Measurements from ENCODE around the gene GDF15. TPM values are rescaled to one million over a fixed set of nuclear protein-coding genes. Genes with fewer than 3 reads are reported as not detected.
A peak's percentile ranks its signal among the peaks of the same experiment; 100 is the strongest.
"Not testable (repeated sequence)": the region's sequence is repeated elsewhere in the genome, so short reads cannot be mapped to it uniquely, and the experiment has no call there.

Gene GDF15
- polyA plus RNA-seq, 2 of the 4 experiments (the other 2 are of a cell fraction) = 56.9 to 78.5 TPM

DNA sequence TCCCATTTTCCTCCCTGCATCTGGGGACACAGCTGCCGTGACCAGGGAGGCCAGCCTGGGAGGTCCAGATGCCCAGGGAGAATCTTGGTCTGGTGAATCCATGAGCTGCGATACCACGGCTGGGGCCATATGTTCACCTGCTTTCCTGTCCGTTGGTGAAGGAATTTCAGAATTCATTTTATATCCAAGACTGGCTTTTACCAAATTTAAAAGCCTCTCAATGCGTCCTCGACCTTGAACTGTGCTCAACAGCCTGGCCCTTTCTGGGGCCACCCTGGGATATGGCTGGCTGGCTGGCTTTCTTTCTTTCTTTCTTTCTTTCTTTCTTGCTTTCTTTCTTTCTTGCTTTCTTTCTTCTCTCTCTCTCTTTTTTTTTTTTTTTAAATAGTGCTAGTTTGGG lies 22.2 kb upstream of the GDF15 start:
- FAIRE-seq (no peak), DNase-seq (ENCODE audit: low read depth in 1 of 2, low spot score in 1 of 2) (no peak), ATAC-seq (no peak)
- ChIA-PET POLR2A (interaction anchor here (1.7 to 4.0 kb wide), 2 partner anchors 23 to 27 kb away, joined by 6 to 36 read pairs; partner anchors contain the start of gene GDF15), CTCF (interaction anchor here (1.3 to 8.1 kb wide), 2 partner anchors 15 to 47 kb away, joined by 3 to 66 read pairs; no protein-coding TSS in a partner anchor)
- peak overlapping the region; percentile 64; the same call in 1 of the 3 replicates for H3K4me2 ChIP-seq
- WGBS (ENCODE audit: missing lambda C conversion rate) = 89% methylated on average over 6 of the region's 6 CpGs
- peaks cover 34% of the 10 kb centered on the region for H3K4me1 ChIP-seq
- H3K27ac ChIP-seq = peak overlapping the region; percentile 97 to 99
- H3K9me3 ChIP-seq = no peaks in the 10 kb centered on the region; the same call in 2 of the 3 replicates
- no peak for TF ChIP-seq BCL3 (IDR thresholded peaks at IDR 0.05)
- 0 out of 2 replicates have a peak, but pooled peaks have one; percentile 34 for TF ChIP-seq HOXB13 (CRISPR knock-in tag; IDR thresholded peaks at IDR 0.05; ENCODE audit: low read depth)
- no peak overlapping the region for H3K4me3 ChIP-seq

- H3K4me1 ChIP-seq = peaks cover 39% of the 10 kb centered on the region
- peak overlapping the region; percentile 64 for H3K4me2 ChIP-seq
- CTCF ChIA-PET = interaction anchor here (1.0 to 8.1 kb wide), 5 partner anchors 10 to 47 kb away, joined by 3 to 66 read pairs (median 5); no protein-coding TSS in a partner anchor
- WGBS (ENCODE audit: missing lambda C conversion rate) = 38% methylated on average over 10 of the region's 11 CpGs
- DNase-seq (ENCODE audit: low read depth in 1 of 2, low spot score in 1 of 2); H3K4me3 ChIP-seq; H3K9me3 ChIP-seq; FAIRE-seq: not testable (repeated sequence)
- TF ChIP-seq HEYL (CRISPR knock-in tag; IDR thresholded peaks at IDR 0.05) (0 out of 2 replicates have a peak, but pooled peaks have one; percentile 9), HOXB13 (CRISPR knock-in tag; IDR thresholded peaks at IDR 0.05; ENCODE audit: low read depth) (peak; percentile 89), EHF (CRISPR knock-in tag; IDR thresholded peaks at IDR 0.05) (peak; percentile 80; the same call in 1 of the 2 replicates)
- peak in 1 of 2 experiments; percentile 26; a peak in 3 of 6 replicates for ATAC-seq
- H3K27ac ChIP-seq = peak overlapping the region; percentile 97 to 99
- POLR2A ChIA-PET = interaction anchor here (0.9 to 4.0 kb wide), 5 partner anchors 10 to 83 kb away, joined by 3 to 36 read pairs (median 6); partner anchors contain the start of genes GDF15 and JUND
Observed at GRCh38 chr19:18364277-18364825, 21.6 kb upstream of the GDF15 start.

- no peak overlapping the region for H3K4me3 ChIP-seq
- CTCF ChIA-PET = interaction anchor here (1.0 to 8.1 kb wide), 4 partner anchors 10 to 46 kb away, joined by 3 to 66 read pairs (median 8); no protein-coding TSS in a partner anchor
Observed at GRCh38 chr19:18364826-18365528, 21.0 kb upstream of the GDF15 start.

More at GRCh38 chr19:18364826-18365528, 21.0 kb upstream of the GDF15 start:
- no peak for FAIRE-seq
- Histone ChIP-seq H3K27ac (peak overlapping the region; percentile 97 to 99), H3K4me2 (peak overlapping the region; percentile 64), H3K9me3 (no peaks in the 10 kb centered on the region; the same call in 2 of the 3 replicates), H3K4me1 (peaks cover 45% of the 10 kb centered on the region)
- TF ChIP-seq HEYL (CRISPR knock-in tag; IDR thresholded peaks at IDR 0.05) (peak; percentile 32; the same call in 1 of the 2 replicates), GATA3 (IDR thresholded peaks at IDR 0.05; ENCODE audit: borderline replicate concordance) (peak; percentile 98), HES2 (IDR thresholded peaks at IDR 0.05) (peak; percentile 67; the same call in 1 of the 2 replicates), ZSCAN20 (CRISPR knock-in tag; IDR thresholded peaks at IDR 0.05) (peak; percentile 74), MAZ (IDR thresholded peaks at IDR 0.05; ENCODE audit: borderline replicate concordance, low read depth, low read length) (no peak), RNF2 (IDR thresholded peaks at IDR 0.05; ENCODE audit: borderline replicate concordance, low read depth) (no peak), JUNB (IDR thresholded peaks at IDR 0.05) (peak; percentile 69), SREBF2 (IDR thresholded peaks at IDR 0.05) (no peak), HOXB13 (CRISPR knock-in tag; IDR thresholded peaks at IDR 0.05; ENCODE audit: low read depth) (0 out of 2 replicates have a peak, but pooled peaks have one; percentile 52), FOSL2 (IDR thresholded peaks at IDR 0.05) (no peak), FOSL2 (CRISPR knock-in tag; IDR thresholded peaks at IDR 0.05) (peak; percentile 77), JUN (IDR thresholded peaks at IDR 0.05) (peak; percentile 96 to 97), PBX3 (IDR thresholded peaks at IDR 0.05) (0 out of 2 replicates have a peak, but pooled peaks have one; percentile 12), BHLHE40 (IDR thresholded peaks at IDR 0.05; ENCODE audit: low read depth, low read length) (peak; percentile 57), ESRRA (IDR thresholded peaks at IDR 0.05; ENCODE audit: borderline replicate concordance, low read length) (peak; percentile 55; the same call in 1 of the 2 replicates), SMC3 (IDR thresholded peaks at IDR 0.05) (peak; percentile 27; the same call in 1 of the 3 replicates), RARB (CRISPR knock-in tag; IDR thresholded peaks at IDR 0.05) (peak; percentile 96), EP300 (IDR thresholded peaks at IDR 0.05) (peak; percentile 97 to 98), TP53 (CRISPR knock-in tag; IDR thresholded peaks at IDR 0.05) (peak; percentile 83), CEBPB (IDR thresholded peaks at IDR 0.05) (peak; percentile 84 to 87), KDM5A (IDR thresholded peaks at IDR 0.05) (no peak), BCL3 (IDR thresholded peaks at IDR 0.05) (peak; percentile 77; the same call in 1 of the 3 replicates), RCOR1 (IDR thresholded peaks at IDR 0.05; ENCODE audit: low read depth, low read length) (no peak)
- TF ChIP-seq, protein P1, sequence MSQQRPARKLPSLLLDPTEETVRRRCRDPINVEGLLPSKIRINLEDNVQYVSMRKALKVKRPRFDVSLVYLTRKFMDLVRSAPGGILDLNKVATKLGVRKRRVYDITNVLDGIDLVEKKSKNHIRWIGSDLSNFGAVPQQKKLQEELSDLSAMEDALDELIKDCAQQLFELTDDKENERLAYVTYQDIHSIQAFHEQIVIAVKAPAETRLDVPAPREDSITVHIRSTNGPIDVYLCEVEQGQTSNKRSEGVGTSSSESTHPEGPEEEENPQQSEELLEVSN (IDR thresholded peaks at IDR 0.05; ENCODE audit: borderline replicate concordance, low read depth) = no peak
- TF ChIP-seq, protein P2, sequence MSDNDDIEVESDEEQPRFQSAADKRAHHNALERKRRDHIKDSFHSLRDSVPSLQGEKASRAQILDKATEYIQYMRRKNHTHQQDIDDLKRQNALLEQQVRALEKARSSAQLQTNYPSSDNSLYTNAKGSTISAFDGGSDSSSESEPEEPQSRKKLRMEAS (IDR thresholded peaks at IDR 0.05) = peak; percentile 70
- DNase-seq (ENCODE audit: low read depth in 1 of 2, low spot score in 1 of 2) = peak; percentile 71 to 98
- POLR2A ChIA-PET = interaction anchor here (0.9 to 4.0 kb wide), 5 partner anchors 9 to 83 kb away, joined by 3 to 36 read pairs (median 6); partner anchors contain the start of genes GDF15 and JUND
- 2% methylated on average over 15 of the region's 15 CpGs for WGBS (ENCODE audit: missing lambda C conversion rate)
- ATAC-seq = peak; percentile 82 to 83

All from A549 (cell line).